CD4-positive, alpha-beta T cell treated with Interferon gamma for 1 hour (primary cell): ENCODE data around the gene STX7.

Experiments used
- DNase-seq: peaks from one replicate; pipeline ENCODE4 v3.0.0-alpha.2; 2020

Gene STX7

DNA sequence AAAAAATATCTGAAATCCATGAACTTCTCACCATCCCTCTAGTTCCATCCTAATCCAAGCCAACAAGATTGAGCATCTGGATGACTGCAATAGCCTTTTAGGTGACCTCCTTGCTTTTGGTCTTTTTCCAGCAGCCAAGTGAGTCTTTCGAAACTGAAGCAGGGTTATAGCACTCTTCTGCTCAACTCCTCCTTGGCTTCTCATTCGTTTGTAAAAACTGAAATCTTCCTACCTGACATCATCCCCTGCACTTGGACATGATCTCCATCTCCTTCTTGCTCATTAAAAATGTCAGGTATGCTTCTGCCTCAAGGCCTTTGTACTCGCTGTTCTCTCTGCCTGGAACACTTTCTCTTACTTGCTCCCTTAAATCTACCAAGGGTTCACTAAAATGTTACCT is 46.0 kb downstream of the STX7 start:
- DNase-seq: no peak

DNA sequence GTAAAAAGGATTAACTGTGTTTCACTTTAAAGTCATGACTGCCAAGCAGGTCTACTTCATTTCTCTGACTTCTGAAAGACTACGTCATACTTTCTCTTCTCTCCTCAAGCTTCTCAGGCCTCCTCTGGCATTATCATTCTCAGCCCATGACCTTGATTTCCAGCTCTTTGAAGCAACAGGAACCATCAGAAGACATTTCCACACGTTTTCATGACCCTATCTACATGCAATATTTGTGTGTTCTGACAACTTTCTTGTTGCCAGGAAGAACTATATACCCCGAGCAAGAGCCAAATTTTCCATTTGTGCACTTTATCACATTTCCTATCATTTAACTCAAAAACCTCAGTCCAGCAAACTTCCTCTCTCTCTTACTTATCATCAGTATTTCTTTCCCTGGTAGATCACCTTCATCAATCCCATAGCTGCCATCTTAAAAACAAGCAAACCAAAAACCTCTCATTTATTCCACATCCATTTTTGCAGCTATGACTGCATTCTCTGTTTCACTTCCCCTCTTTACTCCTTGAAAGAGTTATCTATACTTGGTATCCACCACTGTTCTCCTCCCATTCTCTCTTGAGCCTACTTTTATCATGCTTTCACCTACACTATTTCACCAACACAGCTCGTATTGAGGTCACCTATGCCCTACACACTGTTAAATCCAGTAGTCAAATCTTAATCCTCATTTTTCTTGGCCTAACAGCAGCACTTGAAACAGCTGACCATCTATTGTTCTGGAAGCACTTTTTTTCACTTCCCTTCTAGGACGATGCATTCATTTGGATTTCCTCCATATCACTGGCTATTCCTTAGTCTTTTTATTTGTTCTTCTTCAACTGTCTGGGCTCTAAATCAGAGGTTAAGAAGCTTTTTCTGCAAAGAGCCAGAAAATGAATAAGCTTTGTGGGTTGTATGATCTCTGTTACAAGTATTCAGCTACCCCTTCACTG is 47.1 kb downstream of the STX7 start:
- no peak for DNase-seq

DNA sequence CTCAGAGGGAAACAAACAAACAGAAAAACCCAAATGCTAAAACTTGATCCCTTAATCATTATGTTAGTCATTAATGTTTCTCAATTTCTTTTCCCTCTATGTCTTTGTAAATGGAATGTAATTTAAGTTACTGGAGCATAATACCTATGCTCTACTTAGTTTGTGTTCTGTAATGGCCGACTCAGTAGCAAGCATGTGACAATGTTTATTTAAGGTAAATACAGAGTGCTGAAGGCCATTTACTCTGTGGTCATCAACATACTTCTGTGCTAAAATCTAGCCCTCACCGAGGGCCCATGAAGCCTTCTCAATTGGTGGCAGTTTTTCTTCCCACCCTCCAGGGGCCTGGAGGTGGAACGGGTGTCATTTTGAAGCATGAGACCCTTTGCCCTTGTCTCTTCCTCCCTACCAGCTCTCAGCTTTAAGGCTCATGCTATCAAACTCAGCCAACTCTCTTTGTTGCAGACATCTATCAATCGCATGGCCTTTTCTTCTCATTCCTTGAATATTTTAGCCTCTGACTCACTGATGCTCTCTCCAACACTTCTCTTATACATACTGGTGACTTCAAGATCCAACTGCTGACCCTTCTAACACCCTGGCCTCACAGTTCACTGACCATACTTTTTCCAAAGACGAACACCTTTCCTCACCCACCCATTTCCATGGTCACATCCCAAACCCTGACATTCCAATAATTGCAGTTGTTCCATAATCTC is 48.2 kb downstream of the STX7 start:
- no peak for DNase-seq

DNA sequence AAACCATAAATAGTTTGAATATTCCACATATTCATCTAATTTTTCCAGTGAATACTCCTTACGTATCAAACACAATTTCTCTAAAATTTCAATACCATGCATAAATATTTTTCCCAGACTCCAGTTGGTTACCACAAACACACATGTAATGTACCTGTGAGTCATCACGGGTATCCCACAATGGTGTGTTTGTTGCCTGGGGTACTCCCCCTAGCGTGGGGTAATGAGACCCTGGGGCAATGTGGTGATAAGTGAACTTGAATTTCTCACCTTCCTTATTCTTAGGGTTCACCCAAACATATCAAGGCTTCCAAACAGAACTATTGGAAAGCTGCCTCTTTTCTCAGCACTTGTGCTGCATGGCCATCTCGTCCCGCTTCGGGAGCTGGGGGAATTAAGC is 51.0 kb downstream of the STX7 start:
- DNase-seq: no peak

DNA sequence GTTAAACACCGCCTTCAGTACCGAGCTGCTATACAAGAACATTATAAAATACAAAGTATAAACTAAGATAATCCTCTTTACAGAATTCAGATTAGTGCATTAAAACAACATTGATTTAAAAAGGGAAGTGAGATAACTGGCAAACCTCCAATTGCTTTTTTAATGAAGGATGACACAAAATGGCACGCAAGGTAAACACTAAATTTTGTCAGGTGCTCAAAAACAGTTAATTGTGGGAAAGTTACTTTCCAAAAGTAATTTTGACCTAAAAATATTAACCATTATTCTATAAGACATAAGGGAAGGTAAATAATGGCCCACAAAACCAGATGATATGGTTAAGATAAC is 53.3 kb downstream of the STX7 start:
- DNase-seq: no peak

DNA sequence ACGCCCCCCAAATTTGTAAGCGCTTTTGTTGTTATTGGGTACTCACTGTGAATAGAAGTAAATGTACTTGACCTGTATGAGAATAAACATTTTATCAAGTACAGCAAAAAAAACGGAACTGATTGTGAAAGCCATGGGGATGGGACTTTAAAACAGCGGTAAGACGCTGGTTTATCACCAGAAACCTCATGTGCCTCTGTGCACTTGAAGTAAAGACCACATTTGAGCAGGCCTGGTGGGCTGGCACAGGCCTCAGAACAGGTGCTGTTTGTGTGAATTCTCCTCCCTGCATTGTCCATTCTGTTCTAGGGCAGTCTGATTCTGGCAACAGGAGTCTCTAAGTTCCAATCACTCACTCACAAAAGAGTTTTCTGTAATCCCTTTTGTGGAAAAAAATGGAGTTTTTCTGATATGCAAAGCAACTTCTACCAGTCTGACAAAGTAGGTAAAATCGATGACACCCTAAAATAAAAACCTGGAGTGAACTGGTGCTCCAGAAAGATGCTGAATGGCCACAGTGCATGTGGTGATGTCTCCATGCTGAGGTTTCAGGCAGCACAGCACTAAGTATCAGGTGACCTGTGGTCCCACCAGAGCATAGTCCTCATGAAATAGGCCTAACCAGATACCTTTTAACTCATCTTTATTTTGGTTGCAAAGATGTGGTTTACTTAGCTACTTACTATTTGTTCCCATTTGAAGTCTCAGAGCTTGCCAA is 53.9 kb downstream of the STX7 start:
- DNase-seq: no peak

DNA sequence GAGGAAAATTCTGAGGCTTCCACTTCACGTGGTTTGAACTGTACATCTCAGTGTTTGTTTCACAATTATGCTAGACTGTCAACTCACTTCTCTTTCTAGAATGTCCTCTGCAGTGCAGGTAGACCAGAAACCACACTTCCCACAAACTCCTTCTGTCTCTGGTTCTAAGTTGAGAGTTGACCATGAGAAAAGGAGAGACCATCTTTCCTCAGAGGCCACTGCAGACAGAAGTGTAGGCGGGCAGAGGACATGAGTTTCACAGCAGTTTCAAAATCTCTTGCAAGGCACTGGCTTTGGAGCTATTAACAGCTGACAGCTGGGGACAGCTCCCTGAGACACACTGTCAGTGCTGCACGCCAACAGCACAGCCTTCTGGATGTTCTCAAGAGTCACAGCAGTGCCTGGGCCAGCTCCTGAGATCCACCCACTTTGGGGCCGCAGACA is 56.2 kb downstream of the STX7 start:
- DNase-seq: no peak

DNA sequence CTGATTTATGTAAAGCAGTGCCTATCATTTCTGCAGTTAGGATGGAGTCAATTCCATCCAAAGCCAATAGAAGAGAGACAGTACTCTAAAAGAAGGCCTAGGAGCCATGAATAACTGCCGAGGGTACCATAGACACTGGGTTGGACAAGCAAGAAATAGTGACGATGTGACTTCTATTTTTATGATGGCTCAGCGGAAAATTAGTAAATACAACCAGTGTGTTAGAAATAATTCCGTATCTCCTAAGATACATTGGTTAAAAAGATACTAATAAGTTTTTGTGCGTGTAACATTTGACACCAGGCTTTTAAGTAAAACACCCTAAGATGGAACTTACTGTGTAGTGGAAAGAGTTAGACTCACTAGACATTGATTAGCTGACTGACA is 66.1 kb downstream of the STX7 start:
- DNase-seq: no peak

DNA sequence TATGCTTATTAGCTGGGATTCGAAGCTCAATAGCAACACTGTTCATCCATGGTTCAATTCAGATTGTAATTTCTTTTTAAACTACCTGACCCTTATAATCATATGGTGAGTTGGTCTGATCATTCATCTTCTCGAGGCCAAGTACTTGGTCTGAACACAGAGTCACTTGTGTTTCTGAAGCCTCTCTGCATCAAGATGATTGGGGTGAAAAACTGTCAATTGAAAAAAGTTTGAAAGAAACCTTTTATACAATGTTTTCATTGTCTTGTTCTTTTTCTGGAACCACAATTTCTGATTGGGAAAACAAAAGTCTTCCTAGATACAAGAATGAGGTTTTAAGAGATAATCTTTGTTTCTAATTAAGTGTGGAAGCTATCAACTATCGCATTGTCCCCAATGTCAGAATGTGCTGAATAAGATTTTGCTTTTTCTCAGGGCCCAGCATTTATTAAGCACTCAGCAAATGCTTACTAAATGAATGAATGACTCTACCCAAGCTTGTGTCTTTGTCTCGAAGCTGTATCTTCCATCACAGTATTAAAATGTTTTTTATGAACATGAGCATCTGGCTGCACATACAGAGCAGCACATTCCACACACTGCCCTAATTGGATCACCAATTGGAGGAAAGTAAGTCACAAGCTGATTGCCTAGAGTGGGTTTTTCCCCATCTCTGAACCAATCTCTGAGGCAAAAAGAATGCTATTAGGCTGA is 66.6 kb downstream of the STX7 start:
- no peak for DNase-seq

DNA sequence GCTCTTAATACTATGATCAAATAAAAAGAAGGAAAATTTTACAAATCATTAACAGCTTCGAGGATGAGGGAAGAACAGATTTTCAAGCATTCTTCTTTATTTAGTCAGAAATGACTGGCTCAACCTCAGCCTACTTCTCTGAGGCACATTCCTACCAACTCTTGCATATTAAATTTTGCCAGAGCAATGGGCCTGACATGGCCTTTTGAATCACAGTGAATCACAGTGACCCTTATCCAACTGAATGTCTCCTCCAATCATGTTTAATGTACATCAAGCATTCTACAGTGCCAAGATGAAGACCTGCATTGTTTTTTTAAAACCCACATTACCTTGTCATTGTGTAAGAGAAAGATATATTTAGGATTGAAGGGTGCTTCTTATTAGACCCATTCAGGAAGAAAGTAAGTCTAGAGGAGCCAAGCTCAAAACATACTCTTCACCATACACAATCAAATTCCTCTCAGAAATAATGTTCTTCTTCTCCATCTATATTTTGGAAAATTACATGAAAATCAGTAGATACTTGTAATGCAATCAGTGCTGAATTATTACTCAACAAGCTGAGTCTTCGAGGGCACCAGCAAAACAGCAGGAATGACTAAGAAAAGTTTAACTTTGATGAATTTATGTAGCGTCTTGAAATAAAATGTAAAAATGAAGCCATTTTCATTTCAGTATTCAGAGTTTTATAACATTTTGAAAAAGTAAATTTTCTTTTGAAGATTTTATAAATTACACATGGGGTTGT is 67.5 kb downstream of the STX7 start:
- DNase-seq: no peak

DNA sequence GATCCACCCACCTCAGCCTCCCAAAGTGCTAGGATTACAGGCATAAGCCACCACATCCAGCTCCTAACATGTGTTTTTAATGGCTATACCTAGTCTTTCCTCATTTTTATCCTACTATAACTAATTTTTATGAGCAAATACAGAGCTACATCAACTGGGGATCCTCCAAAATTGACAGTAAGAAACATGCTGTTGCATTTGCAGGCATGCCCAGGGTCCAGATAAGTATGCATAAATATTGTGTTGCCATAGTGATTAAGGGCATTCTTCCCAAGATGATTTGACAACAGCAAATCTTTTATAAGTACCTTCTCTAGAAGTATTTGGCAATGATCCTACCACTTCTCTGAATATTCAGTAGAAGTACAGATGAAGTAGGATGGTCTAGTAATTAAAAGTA is 69.7 kb downstream of the STX7 start:
- no peak for DNase-seq

DNA sequence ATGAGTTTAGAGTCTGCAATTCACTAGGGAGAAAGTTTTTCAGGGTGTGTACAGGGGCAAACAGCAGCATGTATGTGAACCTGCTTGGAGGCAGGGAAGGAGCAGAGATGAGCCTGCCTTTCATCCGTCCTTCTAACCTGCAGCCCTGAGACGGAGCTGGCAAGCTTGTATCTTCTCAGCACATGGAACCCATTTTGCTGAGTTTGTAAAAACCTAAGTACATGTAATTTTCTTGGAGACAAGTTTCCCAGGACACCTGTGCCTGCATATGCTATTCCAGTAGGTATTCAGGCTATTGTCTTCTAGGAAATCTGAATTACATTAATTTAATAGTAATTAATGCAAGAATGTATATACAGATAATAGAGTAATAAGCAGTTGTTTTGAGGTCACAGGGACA is 82.8 kb downstream of the STX7 start:
- no peak for DNase-seq

DNA sequence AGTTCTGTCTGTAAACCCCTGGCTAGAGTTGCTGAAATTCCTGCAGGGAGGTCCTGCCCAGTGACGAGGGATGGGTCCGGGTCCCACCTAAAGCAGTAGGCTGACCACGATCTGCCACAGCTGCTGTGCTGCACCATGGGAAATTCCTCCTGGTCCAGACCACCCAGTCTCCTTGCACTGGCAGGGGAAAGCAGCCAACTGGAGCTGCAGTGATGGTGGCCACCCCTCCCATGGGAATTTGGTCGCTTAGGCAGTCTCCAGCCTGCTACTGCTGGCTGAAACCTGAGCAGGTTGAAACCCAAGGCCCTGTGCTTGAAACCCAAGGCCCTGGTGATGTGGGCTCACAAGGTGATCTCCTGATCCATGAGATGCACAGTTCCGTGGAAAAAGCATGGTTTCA is 87.7 kb downstream of the STX7 start:
- no peak for DNase-seq

DNA sequence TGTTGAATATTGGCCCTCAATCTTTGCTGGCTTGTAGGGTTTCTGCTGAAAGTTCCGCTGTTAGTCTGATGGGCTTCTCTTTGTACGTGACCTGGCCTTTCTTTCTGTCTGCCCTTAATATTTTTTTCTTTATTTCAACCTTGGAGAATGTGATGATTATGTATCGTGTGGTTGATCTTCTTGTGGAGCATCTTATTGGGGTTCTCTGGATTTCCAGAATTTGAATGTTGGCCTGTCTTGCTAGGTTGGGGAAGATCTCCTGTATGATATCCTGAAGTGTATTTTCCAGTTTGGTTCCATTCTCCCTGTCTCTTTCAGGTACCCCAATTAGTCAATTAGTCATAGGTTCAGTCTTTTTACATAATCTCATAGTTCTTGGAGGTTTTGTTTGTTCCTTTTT is 89.1 kb downstream of the STX7 start:
- DNase-seq: no peak

DNA sequence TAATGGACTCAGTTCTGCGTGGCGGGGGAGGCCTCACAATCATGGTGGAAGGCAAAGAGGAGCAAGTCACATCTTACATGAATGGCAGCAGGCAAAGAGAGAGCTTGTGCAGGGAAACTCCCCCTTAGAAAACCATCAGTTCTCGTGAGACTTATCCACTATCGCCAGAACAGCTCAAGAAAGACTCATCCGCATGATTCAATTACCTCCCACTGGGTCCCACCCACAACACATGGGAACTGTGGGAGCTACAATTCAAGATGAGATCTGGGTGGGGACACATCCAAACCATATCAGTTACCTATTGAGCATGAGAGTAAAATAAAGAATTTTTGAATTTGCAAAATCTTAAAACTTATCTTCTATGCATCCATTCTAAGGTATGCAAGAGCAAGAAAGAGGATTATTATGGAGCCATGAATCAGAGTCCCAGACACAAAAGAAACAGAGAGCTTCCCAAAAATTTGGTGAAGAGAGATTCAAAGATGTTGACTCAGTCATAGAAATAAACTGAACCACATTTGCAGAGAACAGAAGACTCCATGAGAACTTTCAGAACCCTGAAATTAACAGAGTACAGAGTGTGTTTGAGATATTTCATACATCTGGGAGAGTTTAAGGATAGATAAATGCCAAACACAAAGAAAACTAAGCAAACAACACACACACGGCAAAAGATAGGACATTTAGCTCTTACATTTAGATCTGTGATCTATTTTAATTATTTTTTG is 94.5 kb downstream of the STX7 start:
- no peak for DNase-seq

DNA sequence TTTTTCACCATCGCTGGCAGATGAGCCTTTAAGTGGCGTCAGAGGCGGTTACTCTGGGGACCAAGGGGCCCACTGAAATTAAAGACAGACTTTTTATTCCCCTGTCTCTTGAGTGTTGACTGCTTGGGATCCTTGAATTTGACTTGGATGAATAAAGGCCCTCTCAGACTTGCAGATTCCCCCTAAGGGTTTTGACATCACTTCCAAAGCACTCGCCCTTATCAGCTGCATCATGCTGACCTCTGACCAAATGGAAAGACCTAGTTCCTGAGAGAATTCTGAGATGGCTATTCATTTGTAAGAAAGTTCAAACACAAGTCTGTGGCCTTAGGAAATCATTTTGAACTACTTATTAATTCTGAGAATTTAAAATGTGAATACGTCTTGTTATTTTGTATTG is 98.2 kb downstream of the STX7 start:
- no peak for DNase-seq

DNA sequence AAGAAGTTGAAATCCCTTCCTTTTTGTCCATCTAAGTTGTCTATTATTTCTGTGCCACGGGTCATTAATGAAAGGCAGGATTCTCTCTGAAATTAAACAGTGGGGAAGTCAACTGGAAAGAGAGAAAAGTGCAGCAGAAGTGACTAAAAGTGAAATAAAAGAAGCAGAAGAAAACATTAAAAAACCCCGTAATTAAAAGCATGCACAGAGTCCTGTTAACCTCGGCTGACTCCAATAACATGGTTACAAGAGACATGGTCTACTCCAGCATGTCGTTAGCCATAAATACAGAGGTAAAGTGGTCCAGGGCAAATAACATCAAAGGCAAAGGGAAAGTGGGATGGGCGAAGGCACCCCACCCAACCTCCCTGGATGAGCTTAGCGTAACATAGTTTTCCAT is 98.6 kb downstream of the STX7 start:
- DNase-seq: no peak

DNA sequence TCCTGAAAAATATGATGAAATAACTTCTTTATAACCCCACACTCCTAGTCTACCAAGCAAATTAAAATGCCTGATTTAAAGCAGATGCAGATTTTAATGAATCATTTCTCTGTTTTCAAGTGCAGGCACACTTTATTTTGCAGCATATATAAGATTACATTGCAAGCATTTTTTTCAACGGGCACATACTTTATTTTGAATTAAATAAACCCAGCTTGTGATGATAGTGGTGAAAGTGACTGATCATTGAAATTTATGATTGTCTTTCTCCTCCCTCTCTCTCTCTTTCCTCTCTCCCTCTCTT is 99.5 kb downstream of the STX7 start:
- no peak for DNase-seq

DNA sequence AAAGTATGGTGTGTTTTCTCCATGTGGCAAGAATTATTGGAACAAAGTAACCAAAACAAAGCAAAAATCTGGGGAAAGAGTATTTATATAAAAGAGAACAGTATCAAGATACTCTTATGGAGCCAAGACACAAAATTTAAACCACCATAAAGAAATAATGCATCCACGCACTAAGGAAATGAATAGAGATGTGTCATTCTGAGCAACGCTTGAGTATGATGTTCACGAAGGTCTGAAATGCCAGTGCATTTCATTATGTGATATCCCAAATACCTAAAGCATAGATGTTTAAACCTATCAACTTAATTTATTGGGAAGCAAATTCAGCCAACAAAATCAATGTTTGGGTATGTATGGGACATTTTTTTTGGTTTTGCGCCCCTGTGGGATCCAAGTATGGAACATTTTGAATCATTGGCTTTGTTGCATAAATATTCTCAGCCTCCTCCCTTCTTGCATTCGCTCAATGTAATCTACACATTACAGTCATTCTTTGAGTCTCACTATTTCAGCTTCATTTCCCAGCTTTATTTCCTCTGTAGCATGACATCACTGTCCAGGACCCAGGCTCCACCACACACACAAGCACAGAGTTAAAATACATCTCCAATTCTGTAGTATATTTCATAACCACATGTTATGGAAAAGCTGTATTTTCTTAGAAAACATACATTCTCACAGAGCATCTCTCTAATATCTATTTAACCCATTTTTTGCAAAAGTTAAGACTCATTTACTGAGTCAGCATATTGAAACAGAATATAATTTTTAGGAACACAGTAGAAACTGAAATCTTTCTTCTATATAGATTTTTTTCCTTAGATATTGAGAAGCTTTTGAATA is 100.0 kb downstream of the STX7 start:
- DNase-seq: no peak

DNA sequence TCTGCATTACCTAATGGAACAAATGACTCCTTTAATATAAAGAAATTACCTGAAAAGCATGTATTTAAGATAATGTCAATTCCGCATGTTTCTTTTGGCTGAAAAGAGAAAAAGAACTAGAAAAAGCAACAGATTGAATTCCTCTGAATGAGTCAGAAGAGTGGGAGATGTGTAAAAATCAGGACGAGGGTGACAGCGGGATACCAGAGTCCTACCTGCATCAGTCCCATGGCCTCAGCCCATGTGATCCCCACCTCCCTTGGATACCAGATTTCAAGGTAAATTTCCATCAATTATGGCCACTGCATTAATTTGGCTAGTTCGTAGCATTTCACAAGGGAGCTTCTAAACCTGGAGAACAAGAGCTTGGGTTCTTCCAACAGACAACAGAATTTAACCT is 101.6 kb downstream of the STX7 start:
- DNase-seq: no peak

DNA sequence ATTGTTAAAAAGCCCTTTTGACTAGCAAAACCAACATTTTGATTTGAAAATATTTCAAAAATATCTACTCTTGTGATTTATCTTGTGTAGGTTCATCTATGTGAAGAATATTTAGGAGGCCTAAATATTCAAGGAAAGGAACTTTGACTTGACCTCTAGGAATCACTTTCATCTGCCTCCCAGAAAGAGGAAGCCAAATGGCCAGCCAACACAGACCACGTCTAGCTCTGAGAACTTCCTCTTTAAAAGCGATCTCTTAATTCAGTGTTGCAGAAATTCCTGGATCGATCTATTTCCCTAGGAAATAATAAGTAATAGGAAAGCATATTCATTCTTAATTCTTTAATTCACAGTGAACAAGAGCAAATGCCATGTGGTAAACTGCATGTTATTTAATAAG is 102.1 kb downstream of the STX7 start:
- no peak for DNase-seq
